HFFc6 (cell line): ENCODE measurements around the gene XPC. TPM values are rescaled to one million over a fixed set of nuclear protein-coding genes. Genes with fewer than 3 reads are reported as not detected.

Source experiments
- DNase-seq: peaks from one replicate; pipeline ENCODE4 v3.0.0-alpha.2; 2018
- H3K27ac Mint-ChIP-seq: 2 replicates; pipeline ENCODE4 v1.8.0; 2020; ENCODE audit warnings: mild to moderate bottlenecking, mixed read lengths
- H3K27me3 Mint-ChIP-seq: 2 replicates; pipeline ENCODE4 v1.8.0; 2021; ENCODE audit warnings: mild to moderate bottlenecking, moderate library complexity, mixed read lengths; ENCODE audit not compliant: insufficient read depth
- H3K36me3 Mint-ChIP-seq: 2 replicates; pipeline ENCODE4 v1.8.0; 2021; ENCODE audit warnings: low read depth, mixed read lengths
- H3K4me1 Mint-ChIP-seq: 2 replicates; pipeline ENCODE4 v1.8.0; 2020; ENCODE audit warnings: low read depth, mixed read lengths
- H3K4me3 Mint-ChIP-seq: 2 replicates; pipeline ENCODE4 v1.8.0; 2020; ENCODE audit warnings: mild to moderate bottlenecking, moderate library complexity, mixed read lengths
- H3K9me3 Mint-ChIP-seq: 2 replicates; pipeline ENCODE4 v1.8.0; 2020; ENCODE audit warnings: mild to moderate bottlenecking, mixed read lengths
- total RNA-seq, 6 experiments: library from RNA; stranded (reverse); fragmentation: NEBNext Ultra II Directional; extraction: Animal tissue kit (Norgen Biotek cat#: 25700); gene quantifications; 2 replicates in 1 of 6; 3 replicates in 5 of 6; pipeline ENCODE4 v1.2.3, GENCODE V29; 2021
- TF ChIP-seq, protein P1 (sequence below): fragments of 200-600 bp; sonication (generic); IDR thresholded peaks from 2 replicates; pipeline ENCODE4 v1.5.0; 2021; ENCODE audit warnings: antibody characterized with exemption, mild to moderate bottlenecking

XPC gene
- total RNA-seq, 6 experiments from 2014 or later = 38.7 to 40.3 (median 39.5) TPM

DNA sequence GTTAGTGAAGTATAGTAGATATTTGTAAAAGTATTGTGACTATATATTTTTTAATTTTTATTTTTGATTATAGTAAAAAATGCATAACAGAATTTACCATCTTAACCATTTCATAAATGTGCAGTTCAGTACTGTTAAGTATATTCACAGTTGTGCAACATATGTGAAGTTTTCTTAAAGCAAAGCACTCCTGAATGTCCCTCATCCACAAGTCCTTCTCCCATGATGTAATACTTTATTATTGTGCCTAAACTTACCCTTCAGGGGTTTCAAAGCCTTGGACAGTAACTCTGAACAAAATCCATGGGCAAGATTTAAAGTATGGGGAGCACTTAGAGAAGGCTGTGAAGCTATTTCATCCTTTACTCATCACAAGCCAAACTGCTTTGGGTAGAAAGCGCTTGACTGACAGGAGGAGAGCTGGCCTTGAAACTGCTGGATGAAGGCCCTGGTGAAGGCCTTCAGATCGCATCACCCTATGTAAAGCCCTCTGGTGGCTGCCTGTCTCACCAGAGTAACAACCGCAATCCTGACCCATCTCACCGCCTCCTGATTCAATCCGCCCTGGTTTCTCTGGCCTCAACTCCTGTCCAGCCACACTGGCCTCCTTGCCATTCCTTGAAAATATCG lies 28.3 kb upstream of the XPC start:
- no peak for DNase-seq
- TF ChIP-seq, protein P1, sequence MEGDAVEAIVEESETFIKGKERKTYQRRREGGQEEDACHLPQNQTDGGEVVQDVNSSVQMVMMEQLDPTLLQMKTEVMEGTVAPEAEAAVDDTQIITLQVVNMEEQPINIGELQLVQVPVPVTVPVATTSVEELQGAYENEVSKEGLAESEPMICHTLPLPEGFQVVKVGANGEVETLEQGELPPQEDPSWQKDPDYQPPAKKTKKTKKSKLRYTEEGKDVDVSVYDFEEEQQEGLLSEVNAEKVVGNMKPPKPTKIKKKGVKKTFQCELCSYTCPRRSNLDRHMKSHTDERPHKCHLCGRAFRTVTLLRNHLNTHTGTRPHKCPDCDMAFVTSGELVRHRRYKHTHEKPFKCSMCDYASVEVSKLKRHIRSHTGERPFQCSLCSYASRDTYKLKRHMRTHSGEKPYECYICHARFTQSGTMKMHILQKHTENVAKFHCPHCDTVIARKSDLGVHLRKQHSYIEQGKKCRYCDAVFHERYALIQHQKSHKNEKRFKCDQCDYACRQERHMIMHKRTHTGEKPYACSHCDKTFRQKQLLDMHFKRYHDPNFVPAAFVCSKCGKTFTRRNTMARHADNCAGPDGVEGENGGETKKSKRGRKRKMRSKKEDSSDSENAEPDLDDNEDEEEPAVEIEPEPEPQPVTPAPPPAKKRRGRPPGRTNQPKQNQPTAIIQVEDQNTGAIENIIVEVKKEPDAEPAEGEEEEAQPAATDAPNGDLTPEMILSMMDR = 0 out of 2 replicates have a peak, but pooled peaks have one; percentile 15
- H3K4me3 Mint-ChIP-seq = no peak overlapping the region
- H3K27me3 Mint-ChIP-seq = no peaks in the 10 kb centered on the region
- H3K9me3 Mint-ChIP-seq = no peaks in the 10 kb centered on the region
- no peak overlapping the region for H3K27ac Mint-ChIP-seq
- H3K4me1 Mint-ChIP-seq = peaks cover 75% of the 10 kb centered on the region
- no peaks in the 10 kb centered on the region for H3K36me3 Mint-ChIP-seq

DNA sequence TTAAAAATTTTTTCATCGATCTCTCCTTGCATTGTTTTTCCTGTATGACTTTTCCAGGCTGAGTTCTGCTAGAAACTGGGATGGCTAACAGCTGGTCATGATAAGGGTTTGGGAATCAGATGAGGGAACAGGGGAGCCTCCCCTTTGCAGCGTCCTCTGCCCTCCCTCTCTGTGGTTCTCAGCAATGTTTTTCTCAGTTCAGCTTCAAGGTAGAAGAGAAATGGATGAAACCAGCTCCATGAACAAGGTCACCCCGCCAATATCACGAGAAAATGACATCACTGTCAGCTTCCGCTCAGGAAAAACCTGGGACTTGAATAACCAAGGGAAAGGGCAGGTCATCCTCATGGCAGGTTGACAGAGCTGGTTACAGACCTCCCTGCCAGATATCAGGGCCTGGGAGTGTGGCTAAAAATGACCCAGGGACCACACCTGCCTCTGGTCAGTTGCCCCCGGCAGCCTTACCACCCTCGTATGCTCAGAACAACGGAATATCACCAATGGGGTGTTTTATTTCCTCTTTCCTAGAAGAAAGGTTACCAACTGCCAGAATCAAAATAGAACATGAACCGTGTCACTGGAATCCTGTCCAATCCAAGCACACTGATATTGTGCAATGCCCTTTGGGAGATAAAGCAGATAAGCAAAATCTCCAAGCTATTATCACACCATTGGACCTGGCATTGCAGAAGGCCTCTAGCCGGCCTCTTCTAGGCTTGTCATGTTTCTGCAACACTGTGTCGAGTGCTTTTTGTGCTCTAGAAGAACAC lies 26.3 kb upstream of the XPC start:
- peak; percentile 75 for DNase-seq
- TF ChIP-seq, protein P1 = no peak
- peaks cover 75% of the 10 kb centered on the region for H3K4me1 Mint-ChIP-seq

DNA sequence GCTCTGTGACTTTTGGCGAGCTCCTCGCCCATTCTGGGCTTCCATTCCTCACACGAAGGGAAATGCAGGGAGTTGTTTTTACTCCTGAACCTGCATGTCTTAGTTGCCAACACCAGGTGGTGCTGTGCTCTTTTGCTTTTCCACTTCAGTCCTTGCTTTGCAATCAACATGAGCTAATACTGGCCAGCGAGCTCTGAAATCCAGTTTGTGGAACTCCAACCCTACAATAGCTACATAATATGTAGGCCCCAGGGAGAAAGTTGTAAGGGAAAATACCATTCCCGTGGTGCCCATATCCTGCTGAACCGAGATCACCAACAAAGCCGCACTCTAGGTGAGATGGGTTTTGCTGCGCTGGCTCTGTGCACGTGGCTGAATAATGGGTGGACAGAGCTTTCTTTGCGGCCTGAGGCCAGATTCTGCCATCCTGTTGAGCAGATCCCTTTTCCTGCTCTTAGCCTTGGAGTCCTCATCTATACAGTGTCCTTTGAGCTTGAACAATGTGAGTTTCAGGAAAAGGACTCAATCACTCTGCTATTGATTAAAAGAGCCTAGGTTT lies 25.2 kb upstream of the XPC start:
- H3K4me3 Mint-ChIP-seq = no peak overlapping the region
- 0 out of 2 replicates have a peak, but pooled peaks cover 6% of the 10 kb centered on the region for H3K36me3 Mint-ChIP-seq
- peak overlapping the region; percentile 57 for H3K27ac Mint-ChIP-seq
- peaks cover 75% of the 10 kb centered on the region for H3K4me1 Mint-ChIP-seq
- H3K9me3 Mint-ChIP-seq = no peaks in the 10 kb centered on the region
- TF ChIP-seq, protein P1 = peak; percentile 96
- H3K27me3 Mint-ChIP-seq = no peaks in the 10 kb centered on the region
- peak; percentile 76 for DNase-seq

More for the DNA sequence above, 26.3 kb upstream of the XPC start:
- Mint-ChIP-seq H3K27ac (peak overlapping the region; percentile 74), H3K9me3 (no peaks in the 10 kb centered on the region), H3K4me3 (no peak overlapping the region), H3K36me3 (no peaks in the 10 kb centered on the region), H3K27me3 (no peaks in the 10 kb centered on the region)

DNA sequence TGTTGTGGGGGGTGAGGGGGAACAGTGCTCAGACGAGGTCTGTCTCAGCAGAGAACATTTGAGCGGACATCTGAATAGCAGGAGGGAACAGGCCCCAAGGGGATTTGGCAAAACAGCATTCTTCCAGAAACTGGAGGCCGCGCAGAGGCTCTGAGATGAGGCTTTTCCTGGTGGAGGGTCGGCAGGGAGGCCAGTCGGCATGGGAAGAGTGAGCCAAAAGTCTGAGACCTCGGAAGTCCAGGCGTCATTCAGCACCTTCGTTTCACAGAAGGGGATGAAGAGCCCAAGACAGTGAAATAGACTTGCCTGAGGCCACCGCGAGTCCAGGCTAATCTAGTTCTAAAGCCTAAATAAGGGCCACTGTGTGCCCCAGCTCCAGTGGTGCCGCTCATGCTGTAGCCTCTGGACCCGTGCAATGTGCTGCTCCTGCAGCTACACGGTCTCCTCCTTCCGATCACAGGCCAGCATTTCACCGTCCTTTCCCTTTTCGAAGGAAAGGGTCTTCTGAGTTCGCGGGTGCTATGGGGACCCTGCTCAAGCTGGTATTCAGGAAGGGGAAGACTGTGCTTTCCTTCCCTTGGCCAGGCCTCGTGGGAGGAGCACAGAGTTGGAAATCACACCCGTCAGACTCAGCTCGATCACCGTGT lies 24.6 kb upstream of the XPC start:
- H3K9me3 Mint-ChIP-seq = no peaks in the 10 kb centered on the region
- no peaks in the 10 kb centered on the region for H3K27me3 Mint-ChIP-seq
- H3K36me3 Mint-ChIP-seq = 0 out of 2 replicates have a peak, but pooled peaks cover 6% of the 10 kb centered on the region

More for the DNA sequence above, 24.6 kb upstream of the XPC start:
- peaks cover 71% of the 10 kb centered on the region for H3K4me1 Mint-ChIP-seq
- H3K27ac Mint-ChIP-seq = peak overlapping the region; percentile 57
- H3K4me3 Mint-ChIP-seq = no peak overlapping the region
- no peak for DNase-seq
- TF ChIP-seq, protein P1 = no peak
